Stimulated activated CD8-positive, alpha-beta memory T cell treated with anti-CD3 and anti-CD28 coated beads, Interleukin-15, amount 100 ng/mL, for 4 hours (primary cell): ENCODE measurements around the gene CCDC160.
"Not testable (repeated sequence)": the region's sequence is repeated elsewhere in the genome, so short reads cannot be mapped to it uniquely, and the experiment has no call there.

Experiments
- DNase-seq, 2 donors: peaks; one replicate each; pipeline ENCODE4 v3.0.0-alpha.2; 2020; ENCODE audit warnings: low read depth in 2 of 2

The CCDC160 gene

DNA sequence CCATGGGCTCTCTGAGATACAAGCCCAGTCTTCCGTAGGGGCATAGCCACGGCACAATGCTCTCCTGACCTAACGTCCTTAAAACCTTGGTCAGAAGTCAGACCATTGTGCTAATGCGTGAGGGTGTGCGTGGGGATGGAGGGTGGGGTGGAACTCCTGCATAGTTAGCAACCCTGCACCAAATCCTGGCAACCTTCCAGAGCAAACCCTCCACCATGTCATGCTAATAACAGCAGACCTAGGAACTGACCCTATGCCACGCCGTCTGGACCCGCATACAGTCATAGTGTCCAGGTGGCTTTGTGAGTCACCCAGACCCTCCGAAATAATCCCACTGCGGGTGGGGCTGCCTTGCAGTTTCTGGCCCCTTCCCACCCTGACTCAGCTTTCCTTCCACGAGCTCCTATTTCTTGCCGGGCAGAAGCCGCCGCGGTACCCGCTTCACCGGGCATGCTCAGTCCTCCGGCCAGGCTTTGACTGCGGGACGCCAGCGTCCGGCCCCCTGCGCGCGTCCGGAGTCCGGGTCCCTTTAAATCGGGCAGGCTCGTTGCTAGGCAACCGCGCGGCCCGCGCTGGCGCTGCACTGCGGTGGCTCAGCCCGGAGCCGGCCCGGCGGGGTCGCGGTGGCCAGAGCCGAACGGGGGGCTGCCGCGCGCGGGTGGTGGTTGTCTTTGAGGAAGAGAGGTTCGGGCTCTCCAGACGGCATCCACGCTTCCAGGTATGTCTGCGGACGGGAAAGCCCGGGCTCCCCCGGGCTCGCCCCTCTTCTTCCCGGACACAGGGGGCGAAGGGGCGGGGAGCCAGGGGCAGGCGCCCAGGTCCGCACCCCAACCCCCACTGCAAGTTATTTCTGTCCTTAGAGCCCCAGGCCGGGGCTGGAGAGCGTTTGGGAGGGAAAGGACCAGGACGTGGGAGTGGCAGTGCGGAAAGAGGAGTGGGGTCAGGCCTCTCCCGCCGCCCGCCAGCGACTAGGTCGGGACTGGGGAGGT lies at the start of gene CCDC160:
TSS of gene CCDC160 (plus strand) at position 557 of the 989 bp plus-strand sequence. CDS start 7,619 bp downstream, outside the sequence.
- no peak for DNase-seq

- DNase-seq, result no peak
These were observed 45.7 kb upstream of the CCDC160 start for GRCh38 chrX:134191281-134191680.

DNA sequence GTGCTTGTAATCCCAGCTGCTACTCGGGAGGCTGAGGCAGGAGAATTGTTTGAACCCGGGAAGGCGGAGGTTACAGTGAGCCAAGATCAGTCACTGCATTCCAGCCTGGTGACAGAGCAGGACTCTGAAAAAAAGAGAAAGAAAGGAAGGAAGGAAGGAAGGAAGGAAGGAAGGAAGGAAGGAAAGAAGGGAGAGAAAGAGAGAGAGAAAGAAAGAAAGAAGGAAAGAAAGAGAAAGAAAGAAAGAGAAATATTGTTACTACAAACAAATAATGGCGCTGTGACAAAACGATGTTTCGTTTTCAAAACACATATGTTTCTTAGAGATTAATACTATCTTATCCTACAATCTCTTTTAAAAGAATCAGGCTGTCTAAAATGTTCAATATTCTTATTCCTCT lies 42.1 kb upstream of the CCDC160 start:
- no peak for DNase-seq

DNA sequence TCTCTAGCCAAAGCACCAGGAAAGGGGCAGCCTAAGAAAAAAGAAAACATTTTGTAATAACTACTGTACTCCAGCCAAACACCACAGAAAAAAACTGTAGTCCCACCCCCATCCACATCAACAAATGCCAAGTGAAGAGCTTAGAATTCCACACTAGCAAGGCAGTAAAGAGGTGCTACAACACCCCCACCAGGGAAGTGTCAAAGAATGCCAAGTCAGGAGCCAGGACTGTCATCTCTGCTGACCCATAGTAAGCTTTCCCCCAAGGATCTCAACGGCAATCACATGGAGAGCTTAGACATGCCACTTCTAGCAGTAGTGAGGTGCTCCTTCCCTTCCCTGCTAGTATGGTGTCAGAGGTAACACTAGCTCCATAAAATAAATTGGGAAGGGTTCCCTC lies 34.4 kb upstream of the CCDC160 start:
- DNase-seq, result no peak

- DNase-seq, result no peak
These were observed 30.8 kb upstream of the CCDC160 start for GRCh38 chrX:134206221-134206620.

DNA sequence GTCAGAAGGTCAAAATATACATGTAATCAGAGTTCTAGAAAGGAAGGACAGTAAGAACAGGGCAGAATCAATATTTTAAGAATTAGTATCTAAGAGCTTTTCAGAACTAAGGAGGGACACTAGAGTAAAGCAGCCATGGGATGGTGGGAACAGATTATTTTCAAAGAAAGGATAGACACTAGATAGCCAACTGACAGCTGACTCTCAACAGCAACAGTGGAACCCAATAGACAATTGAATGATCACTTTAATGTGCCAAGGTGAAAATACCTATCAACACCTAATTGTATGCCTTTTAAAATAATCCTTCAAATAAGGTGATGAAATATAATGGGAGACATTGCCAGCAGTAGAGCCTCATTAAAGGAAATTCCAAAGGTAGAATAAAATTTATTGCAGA lies 26.5 kb upstream of the CCDC160 start:
- no peak for DNase-seq

- DNase-seq, result no peak
These were observed 1.7 kb upstream of the CCDC160 start for GRCh38 chrX:134235236-134235635.

DNA sequence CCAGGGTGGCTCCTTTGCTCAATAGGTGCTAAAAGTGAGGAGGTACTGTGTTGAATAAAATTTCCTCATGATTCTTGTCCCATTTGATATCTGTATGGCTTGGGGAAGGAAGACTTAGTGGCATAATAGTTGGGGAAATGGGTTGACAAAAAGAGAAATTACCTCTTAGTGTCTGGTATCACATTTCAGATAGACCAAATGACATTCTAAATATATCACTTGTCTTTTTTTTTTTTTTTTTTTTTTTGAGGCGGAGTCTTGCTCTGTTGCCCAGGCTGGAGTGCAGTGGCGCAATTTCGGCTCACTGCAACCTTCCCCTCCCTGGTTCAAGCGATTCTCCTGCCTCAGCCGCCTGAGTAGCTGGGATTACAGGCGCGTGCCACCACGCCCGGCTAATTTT lies 1.2 kb downstream of the CCDC160 start:
- DNase-seq, result not testable (repeated sequence)

GRCh38 chrX:134239016-134239415 lies 2.0 kb downstream of the CCDC160 start:
- no peak for DNase-seq

DNA sequence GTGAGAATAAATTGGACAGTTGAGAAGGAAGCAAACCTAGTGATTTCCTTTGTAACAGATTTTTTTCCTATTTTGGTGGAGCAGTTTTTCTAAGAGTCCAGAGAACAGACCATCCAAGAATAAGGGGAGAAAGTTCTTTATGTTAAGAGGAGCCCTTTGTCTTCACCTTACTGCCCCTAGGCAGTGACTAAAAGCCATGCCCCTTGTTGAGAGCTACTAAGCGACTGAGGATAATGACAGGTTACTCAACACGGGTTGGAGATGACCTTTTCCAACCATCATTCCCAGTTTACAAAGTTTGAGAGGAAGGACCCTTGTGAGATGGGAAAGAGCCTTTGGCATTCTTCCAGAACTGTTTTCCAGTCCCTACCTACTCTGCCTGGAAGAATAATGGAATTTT lies 3.2 kb downstream of the CCDC160 start:
- no peak for DNase-seq

- no peak for DNase-seq
These were observed 5.1 kb downstream of the CCDC160 start for GRCh38 chrX:134241960-134242619.

DNA sequence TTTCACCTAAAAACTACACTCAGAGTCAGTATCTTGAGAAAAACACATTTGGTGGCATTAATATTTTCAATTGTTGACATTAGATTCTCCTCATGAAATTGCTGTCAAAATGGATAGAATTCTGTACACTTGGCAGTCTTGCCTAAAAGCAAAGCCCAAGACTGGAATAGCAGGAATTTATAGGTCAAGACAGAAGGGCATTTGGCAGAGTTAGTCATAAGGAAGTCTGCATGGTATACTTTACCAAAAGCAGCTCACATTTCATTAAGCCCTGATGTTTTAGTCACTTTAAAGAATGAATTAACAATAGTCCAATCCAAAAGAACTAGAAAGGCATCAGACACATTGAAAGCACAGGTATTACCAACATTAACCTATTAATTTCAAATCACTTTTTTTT lies 7.1 kb downstream of the CCDC160 start:
- no peak for DNase-seq

GRCh38 chrX:134246282-134246681 lies 9.3 kb downstream of the CCDC160 start:
- DNase-seq, result no peak

GRCh38 chrX:134247492-134247891 lies 10.5 kb downstream of the CCDC160 start:
- no peak for DNase-seq

GRCh38 chrX:134249241-134249640 lies 12.3 kb downstream of the CCDC160 start:
- DNase-seq, result no peak

DNA sequence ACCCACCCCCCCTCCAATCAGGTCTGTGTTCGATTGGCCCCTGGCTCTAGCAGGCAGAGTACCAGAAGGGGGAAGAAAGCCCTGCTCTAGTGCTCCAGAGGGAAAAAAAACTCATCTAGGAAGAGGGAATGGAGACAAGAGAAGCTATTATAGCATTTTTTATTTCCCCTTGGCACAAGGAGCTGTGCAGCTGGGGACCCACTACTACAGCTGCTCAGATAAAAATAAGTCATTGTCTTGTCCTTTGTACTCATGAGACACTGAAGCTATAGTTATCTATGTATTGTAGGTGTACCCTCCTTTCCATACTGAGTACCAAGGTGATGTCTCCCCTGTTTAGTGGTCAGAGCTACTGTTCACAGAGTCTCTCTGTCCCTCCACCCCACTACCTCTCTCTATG lies 14.3 kb downstream of the CCDC160 start:
- DNase-seq, result no peak

- no peak for DNase-seq
These were observed 17.5 kb downstream of the CCDC160 start for GRCh38 chrX:134254511-134254910.

DNA sequence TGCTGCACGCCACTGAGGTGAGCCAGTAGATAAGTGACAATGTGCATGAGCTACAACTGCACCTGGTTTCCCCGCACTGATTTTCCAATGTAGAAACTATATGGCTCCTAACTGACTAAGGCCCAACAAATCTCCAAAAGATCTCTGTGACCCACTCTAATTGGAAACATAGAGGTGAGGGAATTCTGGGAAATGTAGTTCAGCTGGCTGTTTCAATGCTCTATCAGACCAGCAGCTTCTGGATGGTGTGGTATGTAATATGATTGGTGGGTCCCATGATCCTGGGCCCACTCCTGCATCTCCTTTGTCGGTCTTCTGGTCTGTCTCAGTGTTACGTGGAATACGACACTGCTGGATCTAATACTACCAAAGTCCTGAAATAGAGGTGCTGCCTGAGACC lies 18.6 kb downstream of the CCDC160 start:
- no peak for DNase-seq

- no peak for DNase-seq
These were observed 19.7 kb downstream of the CCDC160 start for GRCh38 chrX:134256684-134257083.

- no peak for DNase-seq
These were observed 21.2 kb downstream of the CCDC160 start for GRCh38 chrX:134258202-134258601.

DNA sequence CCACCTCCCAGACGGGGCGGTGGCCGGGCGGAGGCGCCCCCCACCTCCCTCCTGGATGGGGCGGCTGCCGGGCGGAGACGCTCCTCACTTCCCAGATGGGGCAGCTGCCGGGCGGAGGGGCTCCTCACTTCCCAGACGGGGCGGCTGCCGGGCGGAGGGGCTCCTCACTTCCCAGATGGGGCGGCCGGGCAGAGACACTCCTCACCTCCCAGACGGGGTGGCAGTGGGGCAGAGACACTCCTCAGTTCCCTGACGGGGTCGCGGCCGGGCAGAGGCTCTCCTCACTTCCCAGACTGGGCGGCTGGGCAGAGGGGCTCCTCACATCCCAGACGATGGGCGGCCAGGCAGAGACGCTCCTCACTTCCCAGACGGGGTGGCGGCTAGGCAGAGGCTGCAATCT lies 49.0 kb downstream of the CCDC160 start:
- not testable (repeated sequence) for DNase-seq

DNA sequence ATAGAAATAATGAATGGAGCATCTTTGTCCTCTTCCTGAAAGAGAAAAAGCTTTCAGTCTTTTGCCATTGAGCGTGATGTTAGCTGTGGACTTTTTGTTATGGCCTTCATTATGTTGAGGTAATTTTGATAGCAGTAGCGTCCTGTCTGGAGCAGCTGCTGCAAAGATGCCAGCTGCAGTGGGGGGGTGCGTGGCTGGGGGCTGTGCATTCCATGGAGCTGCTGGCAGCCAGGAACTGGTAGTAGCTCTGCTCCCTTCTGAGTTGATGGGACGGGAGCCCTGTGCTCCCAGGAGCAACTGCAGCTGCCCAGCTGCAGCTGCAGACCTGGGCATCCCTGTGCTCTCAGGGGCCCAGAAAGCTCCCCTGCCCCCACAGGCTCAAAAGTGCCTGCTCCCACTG lies 50.4 kb downstream of the CCDC160 start:
- no peak for DNase-seq

DNA sequence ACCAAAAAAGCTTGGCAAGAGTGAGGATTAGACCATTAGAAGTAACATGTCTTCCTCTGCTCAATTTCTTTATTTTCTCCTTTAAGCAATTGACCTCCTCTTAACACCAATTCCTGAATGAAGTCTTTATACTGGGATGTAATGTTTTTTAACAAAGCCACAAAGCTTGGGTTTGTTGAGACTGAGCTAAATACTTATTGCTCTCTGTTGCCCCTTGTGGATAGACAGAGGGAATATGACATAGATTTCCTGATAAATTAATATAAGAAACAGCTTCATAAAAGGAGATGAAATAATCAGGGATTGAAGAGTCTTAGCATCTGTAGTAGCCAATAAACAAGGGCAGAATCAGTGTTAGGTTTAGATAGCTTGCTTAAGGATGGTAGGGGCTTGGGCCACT lies 57.6 kb downstream of the CCDC160 start:
- no peak for DNase-seq
